ENCODE data around the gene BLACAT1.

GRCh38 chr1:205446828-205447227 is 9.0 kb downstream of the BLACAT1 start:
- TF ChIP-seq, protein P1, sequence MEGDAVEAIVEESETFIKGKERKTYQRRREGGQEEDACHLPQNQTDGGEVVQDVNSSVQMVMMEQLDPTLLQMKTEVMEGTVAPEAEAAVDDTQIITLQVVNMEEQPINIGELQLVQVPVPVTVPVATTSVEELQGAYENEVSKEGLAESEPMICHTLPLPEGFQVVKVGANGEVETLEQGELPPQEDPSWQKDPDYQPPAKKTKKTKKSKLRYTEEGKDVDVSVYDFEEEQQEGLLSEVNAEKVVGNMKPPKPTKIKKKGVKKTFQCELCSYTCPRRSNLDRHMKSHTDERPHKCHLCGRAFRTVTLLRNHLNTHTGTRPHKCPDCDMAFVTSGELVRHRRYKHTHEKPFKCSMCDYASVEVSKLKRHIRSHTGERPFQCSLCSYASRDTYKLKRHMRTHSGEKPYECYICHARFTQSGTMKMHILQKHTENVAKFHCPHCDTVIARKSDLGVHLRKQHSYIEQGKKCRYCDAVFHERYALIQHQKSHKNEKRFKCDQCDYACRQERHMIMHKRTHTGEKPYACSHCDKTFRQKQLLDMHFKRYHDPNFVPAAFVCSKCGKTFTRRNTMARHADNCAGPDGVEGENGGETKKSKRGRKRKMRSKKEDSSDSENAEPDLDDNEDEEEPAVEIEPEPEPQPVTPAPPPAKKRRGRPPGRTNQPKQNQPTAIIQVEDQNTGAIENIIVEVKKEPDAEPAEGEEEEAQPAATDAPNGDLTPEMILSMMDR (IDR thresholded peaks at IDR 0.05), result no peak
- TF ChIP-seq POLR2A (IDR thresholded peaks at IDR 0.05), result no peak

Data from body of pancreas (tissue), 4 donors.